ENCODE data around the gene ABCA3.

GRCh38 chr16:2333772-2334379 is 6.7 kb downstream of the ABCA3 start:
- no peak for TF ChIP-seq CTCF (conservative IDR thresholded peaks at IDR 0.05)
- TF ChIP-seq ZFX (IDR thresholded peaks at IDR 0.05), result no peak

Data from C4-2B (cell line).